HepG2 (cell line): Measurements from ENCODE around the gene PRRT2. TPM values are rescaled to one million over a fixed set of nuclear protein-coding genes. Genes with fewer than 3 reads are reported as not detected.

Experiments used
- AHDC1 ChIP-seq: sonication (generic); formaldehyde crosslinking; IDR thresholded peaks from 2 replicates; pipeline ENCODE4 v1.5.1; 2020; ENCODE audit warnings: mild to moderate bottlenecking, missing genetic modification reagents, borderline replicate concordance
- ATM ChIP-seq: fragments of 450-650 bp; IDR thresholded peaks from 2 replicates; pipeline ENCODE4 v1.7.1; 2017; ENCODE audit warnings: mild to moderate bottlenecking, borderline replicate concordance
- IKZF4 ChIP-seq: sonication (generic); formaldehyde crosslinking; IDR thresholded peaks from 2 replicates; pipeline ENCODE4 v1.5.1; 2020; ENCODE audit warnings: borderline replicate concordance, mild to moderate bottlenecking, low read depth, missing genetic modification reagents; ENCODE audit errors: not compliant biosample characterization
- KMT2A ChIP-seq: sonication (generic); formaldehyde crosslinking; IDR thresholded peaks from 2 replicates; pipeline ENCODE4 v1.4.0; 2020; ENCODE audit warnings: missing genetic modification reagents
- TRIM24 ChIP-seq: sonication (generic); formaldehyde crosslinking; IDR thresholded peaks from 2 replicates; pipeline ENCODE4 v1.8.0; 2022; ENCODE audit warnings: mild to moderate bottlenecking, missing genetic modification reagents
- ZNF703 ChIP-seq: sonication (generic); formaldehyde crosslinking; IDR thresholded peaks from 2 replicates; pipeline ENCODE4 v1.5.1; 2020; ENCODE audit warnings: missing genetic modification reagents, mild to moderate bottlenecking, moderate library complexity, borderline replicate concordance
- ZNF740 ChIP-seq: sonication (generic); formaldehyde crosslinking; IDR thresholded peaks from 2 replicates; pipeline ENCODE4 v1.4.0; 2020; ENCODE audit warnings: missing genetic modification reagents
- ZNF747 ChIP-seq: sonication (generic); formaldehyde crosslinking; IDR thresholded peaks from 2 replicates; pipeline ENCODE4 v1.8.1; 2023; ENCODE audit warnings: missing genetic modification reagents, mild to moderate bottlenecking, borderline replicate concordance
- ZNF772 ChIP-seq: sonication (generic); formaldehyde crosslinking; IDR thresholded peaks from 2 replicates; pipeline ENCODE4 v1.5.0; 2020; ENCODE audit warnings: mild to moderate bottlenecking, missing genetic modification reagents
- ZNF777 ChIP-seq: sonication (generic); formaldehyde crosslinking; IDR thresholded peaks from 2 replicates; pipeline ENCODE4 v1.4.0; 2020; ENCODE audit warnings: missing genetic modification reagents
- ZNF792 ChIP-seq: IDR thresholded peaks from 2 replicates; pipeline ENCODE4 v1.6.1; 2016
- polyA plus RNA-seq, 8 experiments: library from polyadenylated mRNA; depleted of rRNA in 3 of 8; stranded (reverse) in 7 of 8; unstranded in 1 of 8; fragments of >200 nt; fragmentation: Illumina TruSeq in 4 of 8; extraction: Trizol in 4 of 8; gene quantifications; 2 replicates each; pipeline versions ENCODE4 v1.2.1 to v1.2.3, GENCODE V29; 2011 to 2016; ENCODE audit warnings: low read depth in 4 of 8, missing spikeins in 1 of 8, mixed read lengths in 1 of 8; ENCODE audit not compliant: insufficient read depth in 1 of 8
- total RNA-seq, 5 experiments: library from RNA; depleted of rRNA; stranded (reverse); fragments of >200 nt; fragmentation: Illumina TruSeq; extraction: Trizol; gene quantifications; 2 replicates each; pipeline ENCODE4 v1.2.3, GENCODE V29; 2016; ENCODE audit warnings: low read depth in 1 of 5
- TF ChIP-seq, protein P1 (sequence below): sonication (generic); formaldehyde crosslinking; IDR thresholded peaks from one replicate; pipeline ENCODE4 v1.5.1; 2020; ENCODE audit warnings: mild to moderate bottlenecking, missing genetic modification reagents; ENCODE audit errors: not compliant biosample characterization
- TF ChIP-seq, protein P2 (sequence below): sonication (generic); formaldehyde crosslinking; IDR thresholded peaks from 2 replicates; pipeline ENCODE4 v1.5.1; 2020; ENCODE audit warnings: missing genetic modification reagents, mild to moderate bottlenecking, borderline replicate concordance

The PRRT2 gene
- total and polyA plus RNA-seq, 2 of the 13 experiments (the other 11 are each of a cell fraction or from before 2014, with no cell fraction given) = 0.51 to 1.1 TPM

- TF ChIP-seq IKZF4 (peak; percentile 82), TRIM24 (CRISPR knock-in tag) (no peak), ZNF703 (CRISPR knock-in tag) (no peak), AHDC1 (CRISPR knock-in tag) (no peak), ATM (no peak), ZNF740 (no peak), KMT2A (peak; percentile 46; the same call in 1 of the 2 replicates), ZNF747 (CRISPR knock-in tag) (0 out of 2 replicates have a peak, but pooled peaks have one; percentile 30), ZNF792 (CRISPR knock-in tag) (peak; percentile 86), ZNF772 (CRISPR knock-in tag) (peak; percentile 46; the same call in 1 of the 2 replicates), ZNF777 (CRISPR knock-in tag) (peak; percentile 60; the same call in 1 of the 2 replicates)
- TF ChIP-seq, protein P1, sequence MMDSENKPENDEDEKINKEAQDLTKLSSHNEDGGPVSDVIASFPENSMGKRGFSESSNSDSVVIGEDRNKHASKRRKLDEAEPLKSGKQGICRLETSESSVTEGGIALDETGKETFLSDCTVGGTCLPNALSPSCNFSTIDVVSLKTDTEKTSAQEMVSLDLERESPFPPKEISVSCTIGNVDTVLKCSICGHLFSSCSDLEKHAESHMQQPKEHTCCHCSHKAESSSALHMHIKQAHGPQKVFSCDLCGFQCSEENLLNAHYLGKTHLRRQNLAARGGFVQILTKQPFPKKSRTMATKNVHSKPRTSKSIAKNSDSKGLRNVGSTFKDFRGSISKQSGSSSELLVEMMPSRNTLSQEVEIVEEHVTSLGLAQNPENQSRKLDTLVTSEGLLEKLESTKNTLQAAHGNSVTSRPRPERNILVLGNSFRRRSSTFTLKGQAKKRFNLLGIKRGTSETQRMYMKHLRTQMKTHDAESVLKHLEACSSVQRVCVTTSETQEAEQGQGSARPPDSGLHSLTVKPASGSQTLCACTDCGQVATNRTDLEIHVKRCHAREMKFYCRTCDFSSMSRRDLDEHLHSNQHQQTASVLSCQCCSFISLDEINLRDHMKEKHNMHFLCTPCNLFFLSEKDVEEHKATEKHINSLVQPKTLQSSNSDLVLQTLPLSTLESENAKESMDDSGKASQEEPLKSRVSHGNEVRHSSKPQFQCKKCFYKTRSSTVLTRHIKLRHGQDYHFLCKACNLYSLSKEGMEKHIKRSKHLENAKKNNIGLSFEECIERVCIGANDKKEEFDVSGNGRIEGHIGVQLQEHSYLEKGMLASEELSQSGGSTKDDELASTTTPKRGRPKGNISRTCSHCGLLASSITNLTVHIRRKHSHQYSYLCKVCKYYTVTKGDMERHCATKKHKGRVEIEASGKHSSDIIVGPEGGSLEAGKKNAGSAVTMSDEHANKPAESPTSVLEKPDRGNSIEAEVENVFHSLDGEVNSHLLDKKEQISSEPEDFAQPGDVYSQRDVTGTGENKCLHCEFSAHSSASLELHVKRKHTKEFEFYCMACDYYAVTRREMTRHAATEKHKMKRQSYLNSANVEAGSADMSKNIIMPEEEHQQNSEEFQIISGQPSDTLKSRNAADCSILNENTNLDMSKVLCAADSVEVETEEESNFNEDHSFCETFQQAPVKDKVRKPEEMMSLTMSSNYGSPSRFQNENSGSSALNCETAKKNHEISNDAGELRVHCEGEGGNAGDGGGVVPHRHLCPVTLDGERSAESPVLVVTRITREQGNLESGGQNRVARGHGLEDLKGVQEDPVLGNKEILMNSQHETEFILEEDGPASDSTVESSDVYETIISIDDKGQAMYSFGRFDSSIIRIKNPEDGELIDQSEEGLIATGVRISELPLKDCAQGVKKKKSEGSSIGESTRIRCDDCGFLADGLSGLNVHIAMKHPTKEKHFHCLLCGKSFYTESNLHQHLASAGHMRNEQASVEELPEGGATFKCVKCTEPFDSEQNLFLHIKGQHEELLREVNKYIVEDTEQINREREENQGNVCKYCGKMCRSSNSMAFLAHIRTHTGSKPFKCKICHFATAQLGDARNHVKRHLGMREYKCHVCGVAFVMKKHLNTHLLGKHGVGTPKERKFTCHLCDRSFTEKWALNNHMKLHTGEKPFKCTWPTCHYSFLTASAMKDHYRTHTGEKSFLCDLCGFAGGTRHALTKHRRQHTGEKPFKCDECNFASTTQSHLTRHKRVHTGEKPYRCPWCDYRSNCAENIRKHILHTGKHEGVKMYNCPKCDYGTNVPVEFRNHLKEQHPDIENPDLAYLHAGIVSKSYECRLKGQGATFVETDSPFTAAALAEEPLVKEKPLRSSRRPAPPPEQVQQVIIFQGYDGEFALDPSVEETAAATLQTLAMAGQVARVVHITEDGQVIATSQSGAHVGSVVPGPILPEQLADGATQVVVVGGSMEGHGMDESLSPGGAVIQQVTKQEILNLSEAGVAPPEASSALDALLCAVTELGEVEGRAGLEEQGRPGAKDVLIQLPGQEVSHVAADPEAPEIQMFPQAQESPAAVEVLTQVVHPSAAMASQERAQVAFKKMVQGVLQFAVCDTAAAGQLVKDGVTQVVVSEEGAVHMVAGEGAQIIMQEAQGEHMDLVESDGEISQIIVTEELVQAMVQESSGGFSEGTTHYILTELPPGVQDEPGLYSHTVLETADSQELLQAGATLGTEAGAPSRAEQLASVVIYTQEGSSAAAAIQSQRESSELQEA (CRISPR knock-in tag) = no peak
- TF ChIP-seq, protein P2, sequence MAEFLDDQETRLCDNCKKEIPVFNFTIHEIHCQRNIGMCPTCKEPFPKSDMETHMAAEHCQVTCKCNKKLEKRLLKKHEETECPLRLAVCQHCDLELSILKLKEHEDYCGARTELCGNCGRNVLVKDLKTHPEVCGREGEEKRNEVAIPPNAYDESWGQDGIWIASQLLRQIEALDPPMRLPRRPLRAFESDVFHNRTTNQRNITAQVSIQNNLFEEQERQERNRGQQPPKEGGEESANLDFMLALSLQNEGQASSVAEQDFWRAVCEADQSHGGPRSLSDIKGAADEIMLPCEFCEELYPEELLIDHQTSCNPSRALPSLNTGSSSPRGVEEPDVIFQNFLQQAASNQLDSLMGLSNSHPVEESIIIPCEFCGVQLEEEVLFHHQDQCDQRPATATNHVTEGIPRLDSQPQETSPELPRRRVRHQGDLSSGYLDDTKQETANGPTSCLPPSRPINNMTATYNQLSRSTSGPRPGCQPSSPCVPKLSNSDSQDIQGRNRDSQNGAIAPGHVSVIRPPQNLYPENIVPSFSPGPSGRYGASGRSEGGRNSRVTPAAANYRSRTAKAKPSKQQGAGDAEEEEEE (CRISPR knock-in tag) = no peak
Measured at GRCh38 chr16:29784901-29785500, 27.0 kb upstream of the PRRT2 start (continued).
